Anterior cingulate cortex (tissue), 58 donors: Measurements from ENCODE around the gene LASP1.
"Not testable (repeated sequence)": the region's sequence is repeated elsewhere in the genome, so short reads cannot be mapped to it uniquely, and the experiment has no call there.

Experiments used
- DNase-seq, 58 donors: peaks; one replicate each; lab custom pipeline; 2025; lab: John Stamatoyannopoulos, UW

Gene LASP1

GRCh38 chr17:38922538-38923297 lies 52.9 kb downstream of the LASP1 start:
- peak in 27 of 58 donors; percentile 14 to 62 (median 38) for DNase-seq

DNA sequence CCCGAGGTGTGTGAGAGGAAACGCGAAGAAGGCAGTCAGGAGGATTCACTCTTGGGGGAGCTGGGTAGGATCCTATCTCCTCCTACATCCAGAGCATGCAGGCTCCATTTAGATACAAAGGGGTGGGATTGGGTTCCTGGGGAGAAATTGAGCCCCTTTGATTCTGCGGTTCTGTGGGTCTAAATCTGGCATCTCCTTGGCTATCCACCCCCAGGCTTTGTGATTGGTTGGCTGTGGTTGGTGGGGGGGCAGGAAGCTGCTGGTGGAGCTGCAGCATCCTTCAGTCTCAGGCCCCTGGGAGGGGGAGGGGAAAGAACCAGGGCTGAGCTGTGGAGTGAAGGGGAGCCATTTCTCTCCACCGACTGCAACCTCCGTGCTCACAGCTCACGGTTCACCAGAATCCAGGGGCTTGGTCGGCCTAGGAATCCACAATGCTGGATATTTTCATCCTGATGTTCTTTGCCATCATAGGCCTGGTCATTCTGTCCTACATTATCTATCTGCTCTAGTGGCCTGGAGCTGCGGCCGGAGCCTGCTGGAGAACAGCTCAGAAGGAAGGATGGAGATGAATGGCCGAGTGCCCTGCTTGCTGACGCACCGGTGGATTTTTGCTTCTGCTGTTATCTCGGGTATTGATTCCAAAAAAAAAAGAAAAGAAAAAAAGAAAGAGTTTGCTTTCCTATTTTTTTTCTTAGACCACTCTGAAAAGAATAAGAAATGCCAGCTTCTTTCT lies 55.6 kb downstream of the LASP1 start, which contains the start of gene LASP1NB:
LASP1NB (plus strand) TSS at position 352 of the 733 bp plus-strand sequence.
- peak; percentile 28 to 95 (median 82) for DNase-seq

GRCh38 chr17:38926293-38927070 lies 56.6 kb downstream of the LASP1 start:
- peak in 9 of 58 donors; percentile 19 to 45 (median 25) for DNase-seq

DNA sequence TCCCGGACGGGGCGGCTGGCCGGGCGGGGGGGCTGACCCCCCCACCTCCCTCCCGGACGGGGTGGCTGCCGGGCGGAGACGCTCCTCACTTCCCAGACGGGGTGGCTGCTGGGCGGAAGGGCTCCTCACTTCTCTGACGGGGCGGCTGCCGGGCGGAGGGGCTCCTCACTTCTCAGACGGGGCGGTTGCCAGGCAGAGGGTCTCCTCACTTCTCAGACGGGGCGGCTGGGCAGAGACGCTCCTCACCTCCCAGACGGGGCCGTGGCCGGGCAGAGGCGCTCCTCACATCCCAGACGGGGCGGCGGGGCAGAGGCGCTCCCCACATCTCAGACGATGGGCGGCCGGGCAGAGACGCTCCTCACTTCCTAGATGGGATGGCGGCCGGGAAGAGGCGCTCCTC lies 60.9 kb downstream of the LASP1 start:
- DNase-seq, result not testable (repeated sequence)

DNA sequence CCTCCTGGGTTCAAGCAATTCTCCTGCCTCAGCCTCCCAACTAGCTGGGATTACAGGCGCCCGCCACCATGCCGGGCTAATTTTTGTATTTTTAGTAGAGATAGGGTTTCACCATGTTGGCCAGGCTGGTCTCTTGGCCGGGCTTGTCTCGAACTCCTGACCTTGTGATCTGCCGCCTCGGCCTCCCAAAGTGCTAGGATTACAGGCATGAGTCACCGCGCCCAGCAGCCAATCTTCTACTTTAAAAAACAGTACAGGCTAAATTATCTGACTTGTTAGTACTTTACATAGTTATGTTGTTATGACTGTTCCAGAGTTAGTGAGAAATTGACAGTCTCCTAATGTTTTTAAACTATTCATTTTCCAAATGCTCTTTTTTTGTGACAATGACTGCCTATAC lies 64.1 kb downstream of the LASP1 start:
- DNase-seq, result not testable (repeated sequence)

GRCh38 chr17:38939987-38940386 lies 70.1 kb downstream of the LASP1 start:
- no peak for DNase-seq

GRCh38 chr17:38940404-38940803 lies 70.5 kb downstream of the LASP1 start:
- no peak for DNase-seq

- no peak for DNase-seq
Measured at GRCh38 chr17:38942696-38943334, 73.0 kb downstream of the LASP1 start.

- no peak for DNase-seq
Measured at GRCh38 chr17:38943607-38944006, 73.7 kb downstream of the LASP1 start.

GRCh38 chr17:38947189-38947588 lies 77.3 kb downstream of the LASP1 start:
- no peak for DNase-seq

DNA sequence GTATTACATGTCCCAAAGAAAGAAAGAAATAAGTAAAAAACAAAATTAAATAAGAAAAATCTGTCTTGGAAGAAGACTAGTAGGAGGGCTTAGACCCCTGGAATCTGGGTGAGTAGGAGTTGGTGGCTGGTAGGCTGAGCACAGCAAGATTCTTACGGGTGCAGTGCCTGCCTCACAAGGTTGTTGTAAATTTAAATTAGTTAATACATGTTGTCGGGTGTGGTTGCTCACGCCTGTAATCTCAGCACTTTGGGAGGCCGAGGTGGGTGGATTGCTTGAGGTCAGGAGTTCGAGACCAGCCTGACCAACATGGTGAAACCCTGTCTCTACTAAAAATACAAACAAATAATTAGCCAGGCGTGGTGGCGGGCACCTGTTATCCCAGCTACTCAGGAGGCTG lies 83.9 kb downstream of the LASP1 start:
- DNase-seq, result not testable (repeated sequence)

GRCh38 chr17:38958326-38958725 lies 88.5 kb downstream of the LASP1 start:
- no peak for DNase-seq

DNA sequence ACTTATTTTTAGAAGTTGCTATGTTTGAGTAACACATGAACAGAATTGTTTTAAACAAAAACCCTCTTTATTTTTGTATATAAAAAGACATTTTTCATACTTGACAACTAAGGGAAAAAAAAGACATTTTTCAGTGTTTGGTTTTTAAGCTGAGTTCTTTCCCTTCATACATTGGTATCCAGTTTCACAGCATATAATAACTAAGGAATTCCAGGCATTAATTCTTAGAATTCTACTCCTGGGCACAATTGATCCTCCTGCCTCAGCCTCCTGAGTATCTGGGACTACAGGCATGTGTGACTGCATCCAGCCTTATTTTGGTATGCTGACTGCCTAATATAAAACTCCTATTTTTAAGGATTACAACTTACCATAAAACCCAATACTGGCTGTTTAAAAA lies 88.9 kb downstream of the LASP1 start:
- no peak for DNase-seq

- DNase-seq, result no peak
Measured at GRCh38 chr17:38959508-38959907, 89.7 kb downstream of the LASP1 start.

DNA sequence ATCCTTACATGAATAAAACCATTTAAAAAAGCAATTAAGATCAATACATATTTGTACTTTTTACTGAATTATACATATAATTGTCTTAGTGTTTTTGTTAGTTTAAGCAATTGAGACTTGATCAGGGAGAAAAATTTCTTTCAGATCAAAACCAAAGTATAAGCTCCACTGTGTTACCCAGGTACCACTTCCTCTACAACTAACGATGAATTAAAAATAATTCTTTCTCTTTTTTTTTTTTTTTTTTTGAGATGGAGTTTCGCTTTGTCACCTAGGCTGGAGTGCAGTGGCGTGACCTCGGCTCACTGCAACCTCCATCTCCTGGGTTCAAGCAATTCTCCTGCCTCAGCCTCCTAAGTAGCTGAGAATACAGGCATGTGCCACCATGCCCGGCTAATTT lies 90.5 kb downstream of the LASP1 start:
- no peak for DNase-seq

DNA sequence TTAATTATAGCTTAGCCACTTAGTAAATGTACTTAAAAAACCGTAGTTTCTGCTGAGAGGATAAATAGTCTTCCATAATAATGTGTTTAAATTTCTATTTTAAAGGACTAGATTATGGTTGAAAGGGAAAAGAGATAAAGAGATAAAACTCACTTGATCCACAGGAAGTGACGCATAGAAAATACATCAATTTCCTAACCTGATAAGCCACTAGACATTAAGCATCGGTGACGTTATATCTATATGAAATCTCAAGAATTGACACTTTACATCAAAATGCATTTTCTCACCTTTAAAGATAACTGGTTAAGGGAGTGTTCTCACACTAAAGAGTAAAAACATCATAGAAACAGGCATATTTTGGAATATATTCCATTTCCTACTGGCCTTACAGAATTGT lies 91.6 kb downstream of the LASP1 start:
- DNase-seq, result no peak

GRCh38 chr17:38967290-38967738 lies 97.5 kb downstream of the LASP1 start, which contains the start of gene FBXO47:
FBXO47 (minus strand) TSS chr17:38967403; CDS start chr17:38963025, 4,378 bp downstream.
- peak; percentile 6 to 91 (median 76) for DNase-seq

- DNase-seq, result peak in 1 of 58 donors; percentile 4
Measured at GRCh38 chr17:38969281-38969680, 99.4 kb downstream of the LASP1 start.

GRCh38 chr17:38970128-38970527 lies 100.3 kb downstream of the LASP1 start:
- no peak for DNase-seq

- no peak for DNase-seq
Measured at GRCh38 chr17:38970804-38971203, 100.9 kb downstream of the LASP1 start.
